A673 (cell line): ENCODE measurements around the gene SRPX2.

Experiments used
- EZH2 ChIP-seq: fragments of 200-600 bp; sonication (generic); IDR thresholded peaks from 2 replicates; pipeline ENCODE4 v1.6.1; 2017; ENCODE audit warnings: borderline replicate concordance, low read depth, mild to moderate bottlenecking, mixed read lengths, antibody characterized with exemption, low read length; ENCODE audit not compliant: poor library complexity, severe bottlenecking
- TF ChIP-seq, protein P1 (sequence below): fragments of 300-800, 200-600 bp; sonication (generic); conservative IDR thresholded peaks from 2 replicates; pipeline ENCODE4 v1.5.1; 2017; ENCODE audit warnings: low read depth, mild to moderate bottlenecking, antibody characterized with exemption, low read length, moderate library complexity, mixed read lengths

- no peak for TF ChIP-seq EZH2
- TF ChIP-seq, protein P1, sequence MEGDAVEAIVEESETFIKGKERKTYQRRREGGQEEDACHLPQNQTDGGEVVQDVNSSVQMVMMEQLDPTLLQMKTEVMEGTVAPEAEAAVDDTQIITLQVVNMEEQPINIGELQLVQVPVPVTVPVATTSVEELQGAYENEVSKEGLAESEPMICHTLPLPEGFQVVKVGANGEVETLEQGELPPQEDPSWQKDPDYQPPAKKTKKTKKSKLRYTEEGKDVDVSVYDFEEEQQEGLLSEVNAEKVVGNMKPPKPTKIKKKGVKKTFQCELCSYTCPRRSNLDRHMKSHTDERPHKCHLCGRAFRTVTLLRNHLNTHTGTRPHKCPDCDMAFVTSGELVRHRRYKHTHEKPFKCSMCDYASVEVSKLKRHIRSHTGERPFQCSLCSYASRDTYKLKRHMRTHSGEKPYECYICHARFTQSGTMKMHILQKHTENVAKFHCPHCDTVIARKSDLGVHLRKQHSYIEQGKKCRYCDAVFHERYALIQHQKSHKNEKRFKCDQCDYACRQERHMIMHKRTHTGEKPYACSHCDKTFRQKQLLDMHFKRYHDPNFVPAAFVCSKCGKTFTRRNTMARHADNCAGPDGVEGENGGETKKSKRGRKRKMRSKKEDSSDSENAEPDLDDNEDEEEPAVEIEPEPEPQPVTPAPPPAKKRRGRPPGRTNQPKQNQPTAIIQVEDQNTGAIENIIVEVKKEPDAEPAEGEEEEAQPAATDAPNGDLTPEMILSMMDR = no peak
These were observed 47.4 kb upstream of the SRPX2 start for GRCh38 chrX:100596601-100597000.
